ENCODE results near the gene SERPINA10.

The SERPINA10 gene

GRCh38 chr14:94331462-94331861 is 38.4 kb upstream of the SERPINA10 start:
- H3K27ac ChIP-seq (ENCODE audit: low read depth, low read length) = no peak overlapping the region
- no peaks in the 10 kb centered on the region for H3K9me3 ChIP-seq (ENCODE audit: control insufficient read depth, insufficient read depth, low read length)
- H3F3A ChIP-seq (ENCODE audit: control insufficient read depth, insufficient read depth) = no peaks in the 10 kb centered on the region

GRCh38 chr14:94330857-94331256 is 37.8 kb upstream of the SERPINA10 start:
- Histone ChIP-seq H3K9me3 (ENCODE audit: control insufficient read depth, insufficient read depth, low read length) (no peaks in the 10 kb centered on the region), H3K4me2 (ENCODE audit: low read length) (no peak overlapping the region)

More at GRCh38 chr14:94331462-94331861, 38.4 kb upstream of the SERPINA10 start:
- TF ChIP-seq EZH2phosphoT487 (IDR thresholded peaks at IDR 0.05; ENCODE audit: borderline replicate concordance, low read length) (no peak), CTCF (IDR thresholded peaks at IDR 0.05; ENCODE audit: low read depth, low read length, poor library complexity, severe bottlenecking) (no peak)
- no peak overlapping the region for H3K4me2 ChIP-seq (ENCODE audit: low read length)
- no peaks in the 10 kb centered on the region; the same call in 1 of the 2 replicates for H3K9me2 ChIP-seq (replicated peaks; ENCODE audit: control insufficient read depth, low read length)
- H3K79me2 ChIP-seq (ENCODE audit: control insufficient read depth, low read length) = no peaks in the 10 kb centered on the region
- H4K20me1 ChIP-seq (ENCODE audit: control insufficient read depth, insufficient read depth, low read depth, low read length) = no peaks in the 10 kb centered on the region
- no peaks in the 10 kb centered on the region for H3K4me1 ChIP-seq (ENCODE audit: control insufficient read depth, low read length)
- no peak overlapping the region for H3K4me3 ChIP-seq (ENCODE audit: low read length)
- H3K36me3 ChIP-seq (ENCODE audit: control insufficient read depth, low read length) = no peaks in the 10 kb centered on the region
- peaks cover 14% of the 10 kb centered on the region for H3K27me3 ChIP-seq (ENCODE audit: control insufficient read depth, low read length)

GRCh38 chr14:94330432-94330831 is 37.4 kb upstream of the SERPINA10 start:
- Histone ChIP-seq H3K4me3 (ENCODE audit: low read length) (no peak overlapping the region), H3K4me2 (ENCODE audit: low read length) (no peak overlapping the region), H3K27me3 (ENCODE audit: control insufficient read depth, low read length) (peaks cover 14% of the 10 kb centered on the region), H3F3A (ENCODE audit: control insufficient read depth, insufficient read depth) (no peaks in the 10 kb centered on the region), H3K4me1 (ENCODE audit: control insufficient read depth, low read length) (no peaks in the 10 kb centered on the region), H3K9me2 (replicated peaks; ENCODE audit: control insufficient read depth, low read length) (no peaks in the 10 kb centered on the region), H3K79me2 (ENCODE audit: control insufficient read depth, low read length) (no peaks in the 10 kb centered on the region), H3K9me3 (ENCODE audit: control insufficient read depth, insufficient read depth, low read length) (no peaks in the 10 kb centered on the region), H3K27ac (ENCODE audit: low read depth, low read length) (no peak overlapping the region), H3K36me3 (ENCODE audit: control insufficient read depth, low read length) (no peaks in the 10 kb centered on the region), H4K20me1 (ENCODE audit: control insufficient read depth, insufficient read depth, low read depth, low read length) (no peaks in the 10 kb centered on the region)
- TF ChIP-seq EZH2phosphoT487 (IDR thresholded peaks at IDR 0.05; ENCODE audit: borderline replicate concordance, low read length) = no peak
- TF ChIP-seq CTCF (IDR thresholded peaks at IDR 0.05; ENCODE audit: low read depth, low read length, poor library complexity, severe bottlenecking) = no peak

More at GRCh38 chr14:94330857-94331256, 37.8 kb upstream of the SERPINA10 start:
- H3K79me2 ChIP-seq (ENCODE audit: control insufficient read depth, low read length) = no peaks in the 10 kb centered on the region
- H4K20me1 ChIP-seq (ENCODE audit: control insufficient read depth, insufficient read depth, low read depth, low read length) = no peaks in the 10 kb centered on the region
- no peaks in the 10 kb centered on the region for H3K36me3 ChIP-seq (ENCODE audit: control insufficient read depth, low read length)
- H3K27ac ChIP-seq (ENCODE audit: low read depth, low read length) = no peak overlapping the region
- TF ChIP-seq EZH2phosphoT487 (IDR thresholded peaks at IDR 0.05; ENCODE audit: borderline replicate concordance, low read length) (no peak), CTCF (IDR thresholded peaks at IDR 0.05; ENCODE audit: low read depth, low read length, poor library complexity, severe bottlenecking) (no peak)
- H3F3A ChIP-seq (ENCODE audit: control insufficient read depth, insufficient read depth) = no peaks in the 10 kb centered on the region
- H3K4me1 ChIP-seq (ENCODE audit: control insufficient read depth, low read length) = no peaks in the 10 kb centered on the region
- no peak overlapping the region for H3K4me3 ChIP-seq (ENCODE audit: low read length)
- H3K9me2 ChIP-seq (replicated peaks; ENCODE audit: control insufficient read depth, low read length) = no peaks in the 10 kb centered on the region
- H3K27me3 ChIP-seq (ENCODE audit: control insufficient read depth, low read length) = peaks cover 14% of the 10 kb centered on the region

All from DOHH2 (cell line).